DOHH2 (cell line): ENCODE measurements around the gene AMD1.

ENCODE experiments used
- H3F3A ChIP-seq: fragments of 200-600 bp; sonication (generic), shearing (Covaris generic); 2 replicates; pipeline ENCODE4 v1.6.0; 2016; ENCODE audit warnings: antibody characterized with exemption, mild to moderate bottlenecking; ENCODE audit not compliant: control insufficient read depth, insufficient read depth
- H3K27ac ChIP-seq: fragments of 200-600 bp; sonication (generic); 2 replicates; pipeline ENCODE4 v1.5.1; 2014; ENCODE audit warnings: low read depth, mild to moderate bottlenecking, low read length, moderate library complexity
- H3K27me3 ChIP-seq: fragments of 200-600 bp; sonication (generic); 2 replicates; pipeline ENCODE4 v1.6.1; 2014; ENCODE audit warnings: mild to moderate bottlenecking, low read length, mixed read lengths; ENCODE audit not compliant: control insufficient read depth
- H3K36me3 ChIP-seq: fragments of 200-600 bp; sonication (generic); 2 replicates; pipeline ENCODE4 v1.6.1; 2014; ENCODE audit warnings: mild to moderate bottlenecking, low read length, moderate library complexity, mixed read lengths; ENCODE audit not compliant: control insufficient read depth
- H3K4me1 ChIP-seq: fragments of 200-600 bp; sonication (generic); 2 replicates; pipeline ENCODE4 v1.6.1; 2014; ENCODE audit warnings: mild to moderate bottlenecking, low read length, mixed read lengths; ENCODE audit not compliant: control insufficient read depth
- H3K4me2 ChIP-seq: fragments of 200-600 bp; sonication (generic); 2 replicates; pipeline ENCODE4 v1.6.0; 2014; ENCODE audit warnings: mild to moderate bottlenecking, low read length, moderate library complexity
- H3K4me3 ChIP-seq: fragments of 200-600 bp; sonication (generic); 2 replicates; pipeline ENCODE4 v1.5.1; 2014; ENCODE audit warnings: mild to moderate bottlenecking, low read length, mixed read lengths
- H3K79me2 ChIP-seq: fragments of 200-600 bp; sonication (generic); 2 replicates; pipeline ENCODE4 v1.6.1; 2014; ENCODE audit warnings: mild to moderate bottlenecking, low read length, mixed read lengths; ENCODE audit not compliant: control insufficient read depth
- H3K9me2 ChIP-seq: fragments of 200-600 bp; sonication (generic); replicated peaks from 2 replicates; pipeline ENCODE4 v1.6.1; 2014; ENCODE audit warnings: mild to moderate bottlenecking, low read length, mixed read lengths; ENCODE audit not compliant: control insufficient read depth
- H3K9me3 ChIP-seq: fragments of 200-600 bp; sonication (generic); 2 replicates; pipeline ENCODE4 v1.6.1; 2014; ENCODE audit warnings: antibody characterized with exemption, low read length, mixed read lengths; ENCODE audit not compliant: control insufficient read depth, insufficient read depth
- H4K20me1 ChIP-seq: fragments of 200-600 bp; sonication (generic); 2 replicates; pipeline ENCODE4 v1.6.0; 2014; ENCODE audit warnings: low read depth, mild to moderate bottlenecking, antibody characterized with exemption, low read length, moderate library complexity; ENCODE audit not compliant: control insufficient read depth, insufficient read depth
- CTCF ChIP-seq: fragments of 200-600 bp; sonication (generic); IDR thresholded peaks from one replicate; pipeline ENCODE4 v1.5.1; 2014; ENCODE audit warnings: antibody characterized with exemption, mild to moderate bottlenecking, low read depth, low read length; ENCODE audit not compliant: poor library complexity, severe bottlenecking
- EZH2phosphoT487 ChIP-seq: fragments of 200-600 bp; sonication (generic); IDR thresholded peaks from 2 replicates; pipeline ENCODE4 v1.6.1; 2017; ENCODE audit warnings: borderline replicate concordance, mild to moderate bottlenecking, antibody characterized with exemption, low read length, moderate library complexity, mixed read lengths

AMD1 gene

DNA sequence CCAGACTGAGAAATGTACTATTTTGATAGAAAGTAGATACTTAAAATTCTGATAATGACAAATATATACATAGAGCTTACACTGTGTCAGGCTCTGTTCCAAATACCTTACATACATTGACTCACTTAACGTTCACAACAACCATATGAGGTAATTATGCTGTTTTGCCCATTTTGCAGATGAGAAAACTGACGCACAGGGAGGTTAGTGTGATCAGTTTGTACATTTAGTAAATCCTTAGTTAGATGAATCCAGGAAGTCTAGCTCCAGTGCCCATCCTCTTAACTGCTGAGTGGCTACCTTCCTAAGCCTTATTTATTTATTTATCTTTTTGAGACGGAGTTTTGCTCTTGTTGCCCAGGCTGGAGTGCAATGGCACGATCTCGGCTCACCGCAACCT is 60.6 kb downstream of the AMD1 start:
- Histone ChIP-seq H3K4me2 (no peak overlapping the region), H3K9me3 (no peaks in the 10 kb centered on the region), H3K27ac (no peak overlapping the region), H3K4me3 (no peak overlapping the region), H3K27me3 (no peaks in the 10 kb centered on the region), H3K9me2 (no peaks in the 10 kb centered on the region), H3K36me3 (no peaks in the 10 kb centered on the region), H3K4me1 (peaks cover 10% of the 10 kb centered on the region), H3F3A (no peaks in the 10 kb centered on the region), H3K79me2 (no peaks in the 10 kb centered on the region), H4K20me1 (no peaks in the 10 kb centered on the region)
- TF ChIP-seq EZH2phosphoT487: no peak
- TF ChIP-seq CTCF: no peak

GRCh38 chr6:110938171-110938570 is 63.6 kb downstream of the AMD1 start:
- no peaks in the 10 kb centered on the region for H3K36me3 ChIP-seq
- H3K27me3 ChIP-seq: no peaks in the 10 kb centered on the region
- H3F3A ChIP-seq: no peaks in the 10 kb centered on the region
- peaks cover 9% of the 10 kb centered on the region for H3K4me1 ChIP-seq
- H3K4me2 ChIP-seq: no peak overlapping the region
- no peaks in the 10 kb centered on the region for H3K79me2 ChIP-seq
- H4K20me1 ChIP-seq: no peaks in the 10 kb centered on the region
- H3K9me2 ChIP-seq: no peaks in the 10 kb centered on the region
- no peak for TF ChIP-seq CTCF
- H3K9me3 ChIP-seq: no peaks in the 10 kb centered on the region
- no peak overlapping the region for H3K4me3 ChIP-seq
- no peak overlapping the region for H3K27ac ChIP-seq

DNA sequence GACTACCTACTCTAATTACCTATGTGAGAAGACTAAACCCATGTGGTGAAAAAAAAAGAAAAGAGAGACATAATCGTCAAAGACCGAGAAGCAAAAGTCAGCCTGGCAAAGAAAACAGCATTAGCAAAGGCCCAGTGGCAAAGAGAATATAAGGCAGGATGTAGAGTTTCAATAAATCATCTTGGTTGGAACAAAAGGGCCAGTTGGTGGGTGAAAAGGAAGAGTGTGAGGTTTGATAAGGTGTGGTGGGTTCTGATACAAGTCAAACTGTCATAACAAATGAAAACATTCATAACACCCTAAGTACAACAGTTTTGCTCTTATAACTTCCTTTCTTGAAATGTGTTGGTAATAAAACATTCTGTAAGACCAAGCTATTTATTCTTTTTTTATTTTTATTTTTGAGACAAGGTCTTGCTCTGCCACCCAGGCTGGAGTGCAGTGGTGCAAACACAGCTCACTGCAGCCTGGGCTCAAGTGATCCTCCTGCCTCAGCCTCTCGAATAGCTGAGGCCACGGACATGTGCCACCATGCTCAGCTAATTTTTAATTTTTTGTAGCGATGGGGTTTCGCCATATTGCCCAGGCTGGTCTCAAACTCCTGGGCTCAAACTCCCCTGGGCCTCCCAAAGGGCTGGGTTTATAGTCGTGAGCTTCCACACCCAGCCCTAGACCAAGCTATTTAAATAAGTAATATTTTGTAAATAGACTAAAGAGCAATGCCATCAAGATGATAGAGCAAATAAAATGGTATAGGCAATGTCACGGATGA is 65.0 kb downstream of the AMD1 start:
- Histone ChIP-seq H3K36me3 (no peaks in the 10 kb centered on the region), H4K20me1 (no peaks in the 10 kb centered on the region), H3K27me3 (no peaks in the 10 kb centered on the region), H3K4me2 (no peak overlapping the region), H3K27ac (no peak overlapping the region), H3K9me3 (no peaks in the 10 kb centered on the region), H3K4me1 (no peaks in the 10 kb centered on the region), H3F3A (no peaks in the 10 kb centered on the region), H3K9me2 (no peaks in the 10 kb centered on the region), H3K4me3 (no peak overlapping the region), H3K79me2 (no peaks in the 10 kb centered on the region)
- TF ChIP-seq EZH2phosphoT487: no peak
- no peak for TF ChIP-seq CTCF
